HG03565 (cell line): ENCODE results near the gene SEL1L3.

ENCODE experiments used
- ATAC-seq: cut with Tn5 transposase; IDR thresholded peaks from one replicate; pipeline ENCODE4 v1.9.1; 2021; ENCODE audit warnings: mild to moderate bottlenecking, moderate library complexity; ENCODE audit not compliant: unreplicated experiment

The SEL1L3 gene

DNA sequence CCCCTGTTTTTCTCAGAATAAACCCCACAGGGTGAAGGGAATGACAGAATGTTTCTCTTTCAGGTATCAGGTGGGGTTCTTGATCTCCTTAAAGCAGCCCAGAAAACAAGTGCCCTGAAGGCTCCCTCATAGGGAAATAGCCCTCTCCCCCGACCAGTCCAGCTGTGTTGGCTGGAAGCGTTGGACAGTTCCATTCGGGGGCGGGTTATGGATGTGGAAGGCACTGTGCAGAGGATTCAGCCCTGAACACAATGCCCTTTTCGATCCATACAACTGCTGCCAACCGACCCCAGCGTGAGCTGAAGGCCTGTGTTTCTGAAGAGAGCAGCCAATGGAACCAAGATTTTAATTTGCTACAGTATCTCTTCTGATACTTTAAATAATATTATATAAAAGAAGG lies 41.5 kb downstream of the SEL1L3 start:
- ATAC-seq: no peak

- ATAC-seq: no peak
Observed at GRCh38 chr4:25818876-25819275, 43.9 kb downstream of the SEL1L3 start.

- no peak for ATAC-seq
Observed at GRCh38 chr4:25818371-25818871, 44.4 kb downstream of the SEL1L3 start.

DNA sequence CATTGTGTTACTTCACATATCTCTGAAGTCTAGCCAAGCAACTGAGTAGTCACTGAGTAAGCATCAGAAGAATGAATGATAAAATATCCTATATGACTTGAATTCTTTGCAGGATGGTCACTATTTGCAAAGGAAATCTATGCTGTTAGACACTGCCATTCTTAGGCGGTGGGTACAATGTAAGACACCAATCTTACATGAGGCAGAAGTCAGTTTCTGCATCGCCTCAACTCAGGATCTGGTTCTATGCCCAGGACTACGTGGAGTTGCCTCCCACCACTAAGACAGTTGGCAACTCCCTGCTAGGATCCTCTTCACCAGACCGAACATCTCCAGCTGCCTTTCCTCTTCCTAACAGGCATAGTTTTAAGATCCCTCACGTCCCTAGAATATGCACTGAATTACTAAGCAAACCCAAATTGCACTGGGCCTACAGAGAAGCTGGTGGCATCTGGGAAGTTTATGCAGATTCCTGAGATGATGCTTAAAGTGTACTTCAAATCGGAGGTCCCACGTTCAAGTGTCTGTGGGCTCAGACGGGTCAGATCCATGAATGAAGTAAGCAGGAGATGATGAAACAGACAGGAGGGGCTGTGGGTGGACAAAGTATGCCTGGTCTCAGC lies 45.6 kb downstream of the SEL1L3 start:
- ATAC-seq: no peak

- no peak for ATAC-seq
Observed at GRCh38 chr4:25816591-25817058, 46.2 kb downstream of the SEL1L3 start.

DNA sequence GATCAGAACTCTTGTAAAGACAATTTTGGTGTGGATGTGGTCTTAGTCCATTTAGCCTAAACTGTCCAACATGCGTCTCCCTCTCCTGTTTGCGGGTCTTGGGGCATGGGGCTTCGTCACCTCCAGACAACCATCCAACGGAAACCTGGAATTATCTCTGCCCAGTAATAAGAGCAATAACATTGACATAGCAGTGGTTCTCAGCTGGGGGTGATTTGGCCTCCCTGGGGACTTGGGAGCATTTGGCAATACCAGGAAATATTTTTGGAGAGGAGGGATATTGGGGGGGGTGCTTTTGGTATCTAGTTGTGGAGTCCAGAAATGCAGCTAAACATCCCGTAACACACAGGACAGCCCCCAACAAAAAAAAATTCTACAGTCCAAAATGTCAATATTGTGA lies 47.2 kb downstream of the SEL1L3 start:
- ATAC-seq: no peak

DNA sequence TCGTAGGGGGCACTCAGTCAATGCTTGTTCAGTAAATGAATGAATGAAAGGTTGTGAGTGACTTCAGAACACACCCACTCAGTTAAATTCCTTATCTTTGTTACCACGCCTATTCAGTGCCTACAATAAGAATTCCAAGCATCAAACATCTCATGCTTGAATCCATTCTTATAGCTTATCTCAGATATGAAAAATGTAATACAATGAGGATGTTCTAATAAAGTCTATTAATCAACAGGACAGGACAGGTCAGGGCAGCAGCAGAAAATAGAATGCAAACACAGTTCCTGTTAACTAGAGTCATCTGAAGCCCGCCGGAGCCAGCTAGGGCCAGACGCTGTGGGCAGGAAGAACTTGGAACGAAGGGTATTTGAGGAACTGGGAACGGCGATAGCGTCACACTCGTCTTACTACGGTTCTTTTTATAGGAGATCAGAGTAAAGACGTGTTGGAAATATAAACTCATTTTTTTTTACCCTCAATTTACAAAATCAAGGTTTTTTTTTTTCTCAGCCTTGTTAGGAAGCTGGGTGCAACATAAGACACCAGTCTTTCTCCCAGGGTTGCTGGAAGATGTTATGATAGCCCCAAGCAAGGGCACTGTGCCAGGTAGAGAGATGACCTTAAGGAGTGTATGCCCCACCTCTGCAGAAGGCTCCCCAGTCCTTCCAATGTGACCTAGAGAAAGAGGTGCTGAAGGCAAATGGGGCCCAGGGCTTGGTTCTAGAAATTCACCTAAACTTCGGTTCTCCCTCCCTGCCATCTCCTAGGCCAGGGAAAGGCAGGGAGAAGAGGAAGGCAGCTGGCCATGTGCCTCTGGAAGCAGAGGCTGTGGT lies 48.3 kb downstream of the SEL1L3 start:
- ATAC-seq: no peak

GRCh38 chr4:25813448-25814106 lies 49.2 kb downstream of the SEL1L3 start:
- no peak for ATAC-seq

- no peak for ATAC-seq
Observed at GRCh38 chr4:25811841-25812240, 50.9 kb downstream of the SEL1L3 start.

- no peak for ATAC-seq
Observed at GRCh38 chr4:25811374-25811690, 51.5 kb downstream of the SEL1L3 start.

- no peak for ATAC-seq
Observed at GRCh38 chr4:25810461-25811373, 52.1 kb downstream of the SEL1L3 start.

GRCh38 chr4:25809996-25810395 lies 52.8 kb downstream of the SEL1L3 start:
- ATAC-seq: no peak

- ATAC-seq: no peak
Observed at GRCh38 chr4:25807102-25807728, 55.6 kb downstream of the SEL1L3 start.

- ATAC-seq: no peak
Observed at GRCh38 chr4:25805255-25805860, 57.4 kb downstream of the SEL1L3 start.

GRCh38 chr4:25803720-25804225 lies 59.0 kb downstream of the SEL1L3 start:
- ATAC-seq: no peak

DNA sequence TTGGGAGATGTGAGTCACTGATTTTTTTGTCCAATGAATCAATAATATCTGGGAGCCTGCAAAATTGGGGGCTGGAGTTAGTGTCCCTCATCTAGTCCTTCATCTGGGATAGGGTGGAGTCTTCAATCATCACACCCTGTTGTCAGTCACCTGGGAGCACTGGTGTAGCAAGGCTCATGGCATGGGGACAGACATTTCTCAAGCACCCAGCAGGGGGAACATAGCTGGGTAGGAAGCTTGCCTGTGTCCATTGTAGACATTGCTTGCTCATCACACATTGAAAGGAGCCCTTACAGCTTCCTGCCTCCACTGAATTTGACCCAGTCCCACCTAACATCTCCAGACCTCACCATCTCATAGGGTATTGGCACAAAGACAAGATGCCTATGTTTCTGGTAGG lies 61.2 kb downstream of the SEL1L3 start:
- no peak for ATAC-seq

DNA sequence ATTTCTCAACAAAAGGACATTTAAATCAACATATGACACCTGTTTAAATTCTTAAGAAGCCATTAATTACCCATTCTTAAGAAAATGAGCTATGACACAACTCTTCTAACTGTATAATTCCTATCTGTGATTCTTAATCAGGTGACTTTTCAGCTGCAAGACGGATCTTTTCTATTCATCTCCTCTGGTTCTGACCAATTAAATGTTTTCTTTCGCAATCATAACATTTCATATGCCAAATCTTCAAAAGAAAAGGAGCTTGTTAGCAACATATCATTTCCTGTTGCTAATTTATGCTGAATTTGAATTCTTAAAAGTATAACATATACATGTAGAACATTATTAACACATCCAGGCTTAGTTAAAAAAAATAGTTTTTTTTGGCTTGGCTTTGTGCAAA lies 62.5 kb downstream of the SEL1L3 start:
- ATAC-seq: no peak

DNA sequence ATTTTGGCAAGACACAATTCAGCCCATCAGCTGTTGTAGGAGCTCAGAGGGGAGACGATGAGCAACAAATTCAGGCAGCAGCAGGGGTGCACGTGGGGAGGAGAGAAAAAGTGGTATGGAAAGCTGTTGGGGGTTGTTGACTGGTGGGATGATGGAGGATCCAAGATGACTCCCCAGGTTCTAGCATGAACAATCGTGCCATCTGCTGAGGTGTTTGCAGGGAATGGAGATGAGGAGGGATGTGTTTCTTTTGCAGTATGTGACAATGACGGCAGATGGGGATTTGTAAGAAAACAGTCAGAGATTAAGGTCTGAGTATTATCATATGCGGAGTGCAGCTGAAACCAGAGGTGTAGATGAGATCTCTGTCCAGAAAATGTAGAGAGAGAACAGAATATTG lies 63.3 kb downstream of the SEL1L3 start:
- no peak for ATAC-seq

GRCh38 chr4:25797136-25797535 lies 65.7 kb downstream of the SEL1L3 start:
- no peak for ATAC-seq
